ENCODE measurements around the gene NRN1L.
"Not testable (repeated sequence)": the region's sequence is repeated elsewhere in the genome, so short reads cannot be mapped to it uniquely, and the experiment has no call there.

NRN1L gene

GRCh38 chr16:67848118-67848517 is 36.6 kb upstream of the NRN1L start:
- TF ChIP-seq POLR2A (IDR thresholded peaks at IDR 0.05; ENCODE audit: low read length) (no peak), GATA1 (IDR thresholded peaks at IDR 0.05; ENCODE audit: low read depth, low read length) (no peak)
- no peak for DNase-seq

DNA sequence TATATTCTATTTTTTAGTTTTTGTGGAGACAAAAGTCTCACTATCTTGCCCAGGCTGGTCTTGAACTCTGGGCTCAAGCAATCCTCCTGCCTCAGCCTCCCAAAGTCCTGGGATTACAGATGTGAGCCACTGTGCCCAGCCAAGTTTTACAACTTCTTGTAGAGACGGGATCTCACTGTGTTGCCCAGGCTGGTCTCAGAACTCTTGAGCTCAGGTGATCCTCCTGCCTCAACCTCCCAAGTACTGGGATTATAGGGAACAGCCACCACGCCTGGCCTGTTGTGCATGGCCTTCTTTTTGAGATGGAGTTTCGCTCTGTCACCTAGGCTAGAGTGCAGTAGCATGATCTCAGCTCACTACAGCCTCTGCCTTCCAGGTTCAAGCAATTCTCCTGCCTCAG is 31.0 kb upstream of the NRN1L start:
- no peak for DNase-seq
- TF ChIP-seq POLR2A (IDR thresholded peaks at IDR 0.05; ENCODE audit: low read length): no peak
- TF ChIP-seq GATA1 (IDR thresholded peaks at IDR 0.05; ENCODE audit: low read depth, low read length): no peak

- no peak for DNase-seq
- TF ChIP-seq GATA1 (IDR thresholded peaks at IDR 0.05; ENCODE audit: low read depth, low read length) (no peak), POLR2A (IDR thresholded peaks at IDR 0.05; ENCODE audit: low read length) (no peak)
These were observed 28.9 kb upstream of the NRN1L start for GRCh38 chr16:67855789-67856188.

GRCh38 chr16:67856927-67857546 is 27.6 kb upstream of the NRN1L start:
- TF ChIP-seq GATA1 (IDR thresholded peaks at IDR 0.05; ENCODE audit: low read depth, low read length): no peak
- TF ChIP-seq POLR2A (IDR thresholded peaks at IDR 0.05; ENCODE audit: low read length): no peak

DNA sequence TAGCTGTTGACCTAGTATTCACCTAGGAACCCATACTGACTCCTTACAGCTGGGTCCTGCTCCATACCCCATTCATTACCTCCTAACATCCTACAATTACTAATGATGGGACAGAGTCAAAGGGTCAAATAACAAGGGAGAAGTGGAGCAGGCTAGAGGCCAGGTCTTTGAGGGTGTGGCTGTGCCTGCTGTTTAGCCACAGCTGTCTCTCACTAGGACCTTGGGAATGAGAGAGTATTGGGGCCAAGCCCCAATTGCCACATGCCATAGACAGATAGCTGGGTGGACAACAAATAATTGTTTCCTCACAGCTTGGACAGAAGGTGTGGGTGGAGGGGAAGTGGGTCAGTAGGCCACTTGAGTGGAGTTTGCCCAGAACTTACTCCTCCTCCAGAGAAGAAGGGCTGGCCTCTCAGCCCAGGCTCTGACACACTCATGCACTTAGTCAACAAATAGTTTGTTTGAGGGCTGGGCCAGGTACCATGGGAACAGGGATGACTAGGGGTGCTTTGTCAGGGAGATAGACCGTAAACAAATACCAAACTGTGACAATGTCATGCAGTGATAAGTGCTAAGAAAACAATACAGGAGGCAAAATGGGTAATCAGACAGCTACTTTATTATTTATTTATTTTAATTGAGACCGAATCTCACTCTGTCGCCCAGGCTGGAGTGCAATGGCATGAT is 27.0 kb upstream of the NRN1L start:
- TF ChIP-seq GATA1 (IDR thresholded peaks at IDR 0.05; ENCODE audit: low read depth, low read length) (no peak), POLR2A (IDR thresholded peaks at IDR 0.05; ENCODE audit: low read length) (no peak)
- peak; percentile 69 to 70 for DNase-seq

More at GRCh38 chr16:67856927-67857546, 27.6 kb upstream of the NRN1L start:
- no peak for DNase-seq

- TF ChIP-seq POLR2A (IDR thresholded peaks at IDR 0.05; ENCODE audit: low read length): no peak
- DNase-seq: no peak
These were observed 26.2 kb upstream of the NRN1L start for GRCh38 chr16:67858500-67858899.

- no peak for TF ChIP-seq POLR2A (IDR thresholded peaks at IDR 0.05; ENCODE audit: low read length)
- no peak for TF ChIP-seq GATA1 (IDR thresholded peaks at IDR 0.05; ENCODE audit: low read depth, low read length)
- peak; percentile 46 to 53 for DNase-seq
These were observed 23.9 kb upstream of the NRN1L start for GRCh38 chr16:67860589-67861398.

GRCh38 chr16:67861877-67862276 is 22.8 kb upstream of the NRN1L start:
- TF ChIP-seq GATA1 (IDR thresholded peaks at IDR 0.05; ENCODE audit: low read depth, low read length) (no peak), POLR2A (IDR thresholded peaks at IDR 0.05; ENCODE audit: low read length) (no peak)
- no peak for DNase-seq

- DNase-seq: no peak
- TF ChIP-seq POLR2A (IDR thresholded peaks at IDR 0.05; ENCODE audit: low read length): no peak
- no peak for TF ChIP-seq GATA1 (IDR thresholded peaks at IDR 0.05; ENCODE audit: low read depth, low read length)
These were observed 21.8 kb upstream of the NRN1L start for GRCh38 chr16:67862623-67863583.

DNA sequence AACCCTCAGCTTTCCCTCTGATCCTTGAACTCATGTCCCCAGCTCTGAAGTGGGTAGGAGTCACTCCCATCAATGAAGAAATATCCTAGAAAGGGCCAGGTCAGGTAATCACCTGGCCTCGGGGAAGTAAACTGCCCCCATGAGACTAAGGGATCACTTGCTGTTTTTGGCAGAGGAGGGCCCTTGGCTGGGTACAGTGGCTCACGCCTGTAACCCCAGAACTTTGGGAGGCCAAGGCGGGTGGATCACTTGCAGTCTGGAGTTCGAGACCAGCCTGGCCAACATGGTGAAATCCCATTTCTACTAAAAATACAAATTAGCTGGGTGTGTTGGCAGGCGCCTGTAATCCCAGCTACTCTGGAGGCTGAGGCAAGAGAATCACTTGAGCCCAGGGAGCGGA is 20.6 kb upstream of the NRN1L start:
- not testable (repeated sequence) for DNase-seq

DNA sequence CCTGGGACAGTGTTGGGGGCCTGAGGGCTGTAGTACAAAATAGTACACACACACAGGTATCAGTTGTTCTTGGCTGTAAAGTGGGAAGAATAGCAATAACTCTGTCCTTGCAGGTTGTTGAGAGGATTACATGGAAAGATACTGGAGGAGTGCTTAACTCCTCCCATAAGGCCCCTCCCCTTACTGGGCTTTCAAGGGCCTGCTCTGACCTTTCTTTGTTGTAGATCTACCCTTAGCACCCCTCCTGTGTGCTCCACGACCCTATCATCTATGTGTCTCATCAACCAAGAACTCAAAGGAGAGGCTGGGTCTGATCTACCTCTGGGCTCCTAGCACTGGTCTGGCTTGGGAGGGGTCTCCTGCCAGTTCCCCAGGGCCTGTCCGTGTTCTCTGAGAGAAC is 20.1 kb upstream of the NRN1L start:
- TF ChIP-seq GATA1 (IDR thresholded peaks at IDR 0.05; ENCODE audit: low read depth, low read length): no peak
- no peak for TF ChIP-seq POLR2A (IDR thresholded peaks at IDR 0.05; ENCODE audit: low read length)
- no peak for DNase-seq

- DNase-seq: peak; percentile 52 to 61
- TF ChIP-seq POLR2A (IDR thresholded peaks at IDR 0.05; ENCODE audit: low read length): no peak
- TF ChIP-seq GATA1 (IDR thresholded peaks at IDR 0.05; ENCODE audit: low read depth, low read length): no peak
These were observed 19.4 kb upstream of the NRN1L start for GRCh38 chr16:67865318-67865717.

DNA sequence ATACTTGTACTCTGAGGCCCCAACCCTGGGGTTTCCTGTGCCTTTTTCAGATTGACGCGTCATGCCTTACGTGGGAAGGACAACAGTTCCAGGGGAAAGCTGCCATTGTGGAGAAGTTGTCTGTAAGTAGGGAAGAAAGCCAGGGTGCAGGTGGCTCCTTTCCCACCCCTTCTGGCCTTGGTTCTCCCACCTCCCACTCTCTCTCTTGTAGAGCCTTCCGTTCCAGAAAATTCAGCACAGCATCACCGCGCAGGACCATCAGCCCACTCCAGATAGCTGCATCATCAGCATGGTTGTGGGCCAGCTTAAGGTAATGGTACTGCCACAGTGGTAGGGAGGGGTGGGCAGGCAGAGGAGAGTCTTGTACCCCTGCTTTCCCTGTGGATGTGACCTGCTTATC is 16.4 kb upstream of the NRN1L start:
- no peak for TF ChIP-seq POLR2A (IDR thresholded peaks at IDR 0.05; ENCODE audit: low read length)
- TF ChIP-seq GATA1 (IDR thresholded peaks at IDR 0.05; ENCODE audit: low read depth, low read length): no peak
- DNase-seq: no peak

DNA sequence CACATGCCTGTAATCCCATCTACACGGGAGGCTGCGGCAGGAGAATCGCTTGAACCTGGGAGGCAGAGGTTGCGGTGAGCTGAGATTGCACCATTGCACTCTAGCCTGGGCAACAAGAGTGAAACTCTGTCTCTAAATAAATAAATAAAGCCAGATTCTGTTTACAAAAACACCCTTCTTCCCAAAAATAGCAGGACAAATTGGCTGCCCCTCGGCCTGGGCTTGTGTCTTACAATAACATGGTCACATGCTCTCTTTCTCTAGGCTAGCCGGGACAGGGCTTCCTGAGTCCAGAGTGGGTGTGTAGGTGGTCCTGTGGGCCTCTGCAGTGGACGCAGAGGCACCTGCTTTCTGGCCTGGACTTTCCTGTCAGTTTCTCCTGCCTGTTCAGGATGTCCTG is 15.0 kb upstream of the NRN1L start:
- no peak for TF ChIP-seq GATA1 (IDR thresholded peaks at IDR 0.05; ENCODE audit: low read depth, low read length)
- no peak for TF ChIP-seq POLR2A (IDR thresholded peaks at IDR 0.05; ENCODE audit: low read length)

More for the DNA sequence above, 15.0 kb upstream of the NRN1L start:
- no peak for DNase-seq
